Loucy (cell line): ENCODE results near the gene CNPY3.
"Not testable (repeated sequence)": the region's sequence is repeated elsewhere in the genome, so short reads cannot be mapped to it uniquely, and the experiment has no call there.

Source experiments
- H2AFZ ChIP-seq: fragments of 200-600 bp; sonication (generic); 2 replicates; pipeline ENCODE4 v1.6.0; 2016; ENCODE audit warnings: antibody characterized with exemption, mild to moderate bottlenecking, low read length, moderate library complexity
- H3F3A ChIP-seq: fragments of 200-600 bp; 2 replicates; pipeline ENCODE4 v1.6.0; 2016; ENCODE audit warnings: antibody characterized with exemption, low read depth, mild to moderate bottlenecking
- H3K27me3 ChIP-seq: fragments of 200-600 bp; sonication (generic); 2 replicates; pipeline ENCODE4 v1.6.1; 2014; ENCODE audit warnings: low read length, mild to moderate bottlenecking; ENCODE audit not compliant: insufficient read depth, poor library complexity, severe bottlenecking
- H3K36me3 ChIP-seq: fragments of 200-600 bp; sonication (generic); 2 replicates; pipeline ENCODE4 v1.6.1; 2016; ENCODE audit warnings: low read length; ENCODE audit not compliant: insufficient read depth
- H3K4me1 ChIP-seq: fragments of 200-600 bp; sonication (generic); 2 replicates; pipeline ENCODE4 v1.5.1; 2014; ENCODE audit warnings: low read length, mild to moderate bottlenecking; ENCODE audit not compliant: insufficient read depth, poor library complexity, severe bottlenecking
- H3K4me2 ChIP-seq: fragments of 200-600 bp; sonication (generic); 2 replicates; pipeline ENCODE4 v1.6.0; 2014; ENCODE audit warnings: antibody characterized with exemption, low read length, low read depth, mild to moderate bottlenecking; ENCODE audit not compliant: poor library complexity, severe bottlenecking
- H3K4me3 ChIP-seq: fragments of 200-600 bp; sonication (generic); 2 replicates; pipeline ENCODE4 v1.5.1; 2014; ENCODE audit warnings: low read length, mild to moderate bottlenecking, mixed read lengths; ENCODE audit not compliant: poor library complexity, severe bottlenecking
- H3K79me2 ChIP-seq: fragments of 200-600 bp; sonication (generic); 2 replicates; pipeline ENCODE4 v1.6.1; 2014; ENCODE audit warnings: low read length; ENCODE audit not compliant: insufficient read depth
- H3K9ac ChIP-seq: fragments of 200-600 bp; sonication (generic); 2 replicates; pipeline ENCODE4 v1.6.0; 2014; ENCODE audit warnings: mild to moderate bottlenecking, low read depth, low read length, moderate library complexity; ENCODE audit not compliant: poor library complexity, severe bottlenecking
- H3K9me2 ChIP-seq: fragments of 200-600 bp; sonication (generic); replicated peaks from 2 replicates; pipeline ENCODE4 v1.6.1; 2016; ENCODE audit warnings: low read depth, low read length, mixed read lengths
- H3K9me3 ChIP-seq: fragments of 200-600 bp; sonication (generic); 2 replicates; pipeline ENCODE4 v1.6.1; 2014; ENCODE audit warnings: mild to moderate bottlenecking, antibody characterized with exemption, low read length, low read depth; ENCODE audit not compliant: insufficient read depth
- H4K20me1 ChIP-seq: fragments of 200-600 bp; sonication (generic); 2 replicates; pipeline ENCODE4 v1.6.0; 2014; ENCODE audit warnings: antibody characterized with exemption, low read length, mild to moderate bottlenecking; ENCODE audit not compliant: insufficient read depth, poor library complexity, severe bottlenecking
- EZH2phosphoT487 ChIP-seq: fragments of 200-600 bp; IDR thresholded peaks from 2 replicates; pipeline ENCODE4 v1.6.1; 2018; ENCODE audit warnings: antibody characterized with exemption, mild to moderate bottlenecking, moderate library complexity, borderline replicate concordance
- TF ChIP-seq, protein P1 (sequence below): fragments of 200-600 bp; sonication (generic); conservative IDR thresholded peaks from 2 replicates; pipeline ENCODE4 v1.5.1; 2014; ENCODE audit warnings: mild to moderate bottlenecking, antibody characterized with exemption, low read length

CNPY3 gene

DNA sequence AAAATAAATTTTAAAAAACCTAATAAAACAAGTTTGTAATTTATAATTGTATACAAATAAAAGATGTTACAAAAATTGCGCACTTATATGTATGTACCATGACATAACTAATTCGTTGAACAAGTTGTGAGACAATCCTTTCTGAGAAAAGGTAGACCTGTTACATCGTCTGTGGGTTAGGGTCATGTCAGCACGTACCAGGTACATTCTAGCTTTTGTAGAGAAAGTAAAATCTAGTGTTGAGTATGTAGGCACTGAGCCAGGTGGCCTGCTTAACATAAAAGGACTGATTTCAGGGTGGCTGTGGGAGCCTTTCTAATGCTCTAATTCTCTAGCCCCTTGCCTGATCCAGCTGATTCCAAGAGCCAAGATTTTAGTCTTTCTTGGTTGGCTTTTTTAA is 39.5 kb upstream of the CNPY3 start:
- H3K9ac ChIP-seq = peak overlapping the region; percentile 84
- no peak for TF ChIP-seq EZH2phosphoT487
- TF ChIP-seq, protein P1, sequence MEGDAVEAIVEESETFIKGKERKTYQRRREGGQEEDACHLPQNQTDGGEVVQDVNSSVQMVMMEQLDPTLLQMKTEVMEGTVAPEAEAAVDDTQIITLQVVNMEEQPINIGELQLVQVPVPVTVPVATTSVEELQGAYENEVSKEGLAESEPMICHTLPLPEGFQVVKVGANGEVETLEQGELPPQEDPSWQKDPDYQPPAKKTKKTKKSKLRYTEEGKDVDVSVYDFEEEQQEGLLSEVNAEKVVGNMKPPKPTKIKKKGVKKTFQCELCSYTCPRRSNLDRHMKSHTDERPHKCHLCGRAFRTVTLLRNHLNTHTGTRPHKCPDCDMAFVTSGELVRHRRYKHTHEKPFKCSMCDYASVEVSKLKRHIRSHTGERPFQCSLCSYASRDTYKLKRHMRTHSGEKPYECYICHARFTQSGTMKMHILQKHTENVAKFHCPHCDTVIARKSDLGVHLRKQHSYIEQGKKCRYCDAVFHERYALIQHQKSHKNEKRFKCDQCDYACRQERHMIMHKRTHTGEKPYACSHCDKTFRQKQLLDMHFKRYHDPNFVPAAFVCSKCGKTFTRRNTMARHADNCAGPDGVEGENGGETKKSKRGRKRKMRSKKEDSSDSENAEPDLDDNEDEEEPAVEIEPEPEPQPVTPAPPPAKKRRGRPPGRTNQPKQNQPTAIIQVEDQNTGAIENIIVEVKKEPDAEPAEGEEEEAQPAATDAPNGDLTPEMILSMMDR = no peak
- peak overlapping the region; percentile 84 for H3K4me3 ChIP-seq
- no peak overlapping the region for H2AFZ ChIP-seq
- H3F3A ChIP-seq = no peaks in the 10 kb centered on the region
- H3K4me1 ChIP-seq = peaks cover 6% of the 10 kb centered on the region
- H3K9me2 ChIP-seq = no peaks in the 10 kb centered on the region
- no peaks in the 10 kb centered on the region for H3K9me3 ChIP-seq
- no peaks in the 10 kb centered on the region for H3K27me3 ChIP-seq
- peak overlapping the region; percentile 75 for H3K4me2 ChIP-seq
- peaks cover 16% of the 10 kb centered on the region; the same call in 1 of the 2 replicates for H3K36me3 ChIP-seq
- peaks cover 16% of the 10 kb centered on the region for H4K20me1 ChIP-seq
- H3K79me2 ChIP-seq = peaks cover 13% of the 10 kb centered on the region; the same call in 1 of the 2 replicates

DNA sequence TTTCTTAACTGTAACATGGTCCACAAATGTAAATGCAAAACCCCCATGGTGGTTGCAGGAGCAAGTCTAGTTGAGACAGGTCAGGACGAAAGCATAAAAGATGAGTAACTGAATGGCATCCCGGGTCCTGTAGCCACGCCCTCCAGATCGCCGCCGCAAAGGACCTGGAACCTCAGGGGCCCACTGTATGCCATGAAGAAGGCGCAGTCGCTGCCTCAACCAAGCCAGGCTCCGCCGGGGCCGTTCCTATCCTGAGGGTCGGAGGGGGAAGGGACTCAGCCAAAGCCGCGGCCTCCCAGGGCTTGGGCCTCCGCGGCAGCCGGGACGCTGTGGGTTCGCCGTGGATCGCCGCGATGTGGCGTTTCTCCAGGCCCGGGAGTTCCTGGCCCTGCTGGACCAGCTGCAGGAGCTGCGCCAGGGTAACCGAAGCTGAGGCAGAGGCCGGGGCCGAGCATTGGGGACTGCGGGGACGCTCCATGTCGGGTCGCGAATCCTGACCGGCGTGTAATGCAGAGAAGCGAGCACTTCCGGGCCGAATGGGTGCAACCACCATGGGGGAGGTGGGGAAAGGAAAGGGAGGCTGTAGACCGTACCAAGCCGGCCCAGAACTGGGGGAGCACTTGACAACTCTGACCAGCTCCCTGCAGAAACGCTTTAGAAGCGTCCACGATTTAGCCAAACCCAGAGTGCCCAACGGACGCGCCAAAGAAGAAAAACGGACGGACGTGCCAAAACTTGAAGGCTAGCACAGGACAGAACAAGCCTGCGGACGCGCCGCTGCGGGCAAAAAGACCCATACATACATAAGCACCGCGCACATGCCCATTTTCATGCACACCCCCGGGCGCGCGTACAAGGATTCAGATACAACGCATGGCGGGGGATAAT is 38.7 kb upstream of the CNPY3 start:
- H3K4me2 ChIP-seq = peak overlapping the region; percentile 75
- peaks cover 6% of the 10 kb centered on the region for H3K4me1 ChIP-seq
- peaks cover 14% of the 10 kb centered on the region for H4K20me1 ChIP-seq
- H3K9me2 ChIP-seq = no peaks in the 10 kb centered on the region
- TF ChIP-seq, protein P1 = no peak
- no peak for TF ChIP-seq EZH2phosphoT487
- peaks cover 9% of the 10 kb centered on the region; the same call in 1 of the 2 replicates for H3K36me3 ChIP-seq
- peak overlapping the region; percentile 84 for H3K4me3 ChIP-seq
- H3K9me3 ChIP-seq = no peaks in the 10 kb centered on the region
- no peaks in the 10 kb centered on the region for H3F3A ChIP-seq
- peak overlapping the region; percentile 84 for H3K9ac ChIP-seq
- peak overlapping the region; percentile 82 for H2AFZ ChIP-seq
- H3K79me2 ChIP-seq = peaks cover 8% of the 10 kb centered on the region; the same call in 1 of the 2 replicates
- H3K27me3 ChIP-seq = no peaks in the 10 kb centered on the region

DNA sequence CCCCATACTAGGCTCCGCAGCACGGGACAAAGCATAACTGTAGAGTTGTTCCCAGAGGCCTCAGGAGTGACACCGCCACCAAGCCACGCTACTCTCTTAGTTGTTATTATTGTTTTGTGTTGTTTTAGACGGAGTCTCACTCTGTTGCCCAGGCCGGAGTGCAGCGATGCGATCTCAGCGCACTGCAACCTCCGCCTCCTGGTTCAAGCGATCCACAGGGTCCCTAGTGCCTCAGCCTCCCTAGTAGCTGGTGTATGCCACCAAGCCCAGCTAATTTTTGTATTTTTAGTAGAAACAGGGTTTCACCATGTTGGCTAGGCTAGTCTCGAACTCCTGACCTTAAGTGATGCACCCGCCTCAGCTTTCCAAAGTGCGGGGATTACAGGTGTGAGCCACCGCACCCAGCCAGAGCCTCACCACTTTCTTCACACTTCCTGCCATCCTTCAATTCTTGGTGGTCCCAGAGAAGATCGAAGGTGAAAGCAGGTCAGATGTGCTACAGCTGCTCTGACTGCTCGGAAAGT is 38.0 kb upstream of the CNPY3 start:
- H3K79me2 ChIP-seq = 0 out of 2 replicates have a peak, but pooled peaks cover 4% of the 10 kb centered on the region
- H3K36me3 ChIP-seq = peaks cover 3% of the 10 kb centered on the region; the same call in 1 of the 2 replicates
- H3K4me1 ChIP-seq = peaks cover 6% of the 10 kb centered on the region
- H3K9ac ChIP-seq = peak overlapping the region; percentile 84
- peaks cover 10% of the 10 kb centered on the region for H4K20me1 ChIP-seq
- H3K9me2 ChIP-seq = no peaks in the 10 kb centered on the region
- H3K9me3 ChIP-seq = no peaks in the 10 kb centered on the region
- TF ChIP-seq, protein P1 = no peak
- TF ChIP-seq EZH2phosphoT487 = no peak
- no peaks in the 10 kb centered on the region for H3K27me3 ChIP-seq
- H3K4me3 ChIP-seq = peak overlapping the region; percentile 84
- peak overlapping the region; percentile 82 for H2AFZ ChIP-seq
- H3K4me2 ChIP-seq = peak overlapping the region; percentile 75
- no peaks in the 10 kb centered on the region for H3F3A ChIP-seq

DNA sequence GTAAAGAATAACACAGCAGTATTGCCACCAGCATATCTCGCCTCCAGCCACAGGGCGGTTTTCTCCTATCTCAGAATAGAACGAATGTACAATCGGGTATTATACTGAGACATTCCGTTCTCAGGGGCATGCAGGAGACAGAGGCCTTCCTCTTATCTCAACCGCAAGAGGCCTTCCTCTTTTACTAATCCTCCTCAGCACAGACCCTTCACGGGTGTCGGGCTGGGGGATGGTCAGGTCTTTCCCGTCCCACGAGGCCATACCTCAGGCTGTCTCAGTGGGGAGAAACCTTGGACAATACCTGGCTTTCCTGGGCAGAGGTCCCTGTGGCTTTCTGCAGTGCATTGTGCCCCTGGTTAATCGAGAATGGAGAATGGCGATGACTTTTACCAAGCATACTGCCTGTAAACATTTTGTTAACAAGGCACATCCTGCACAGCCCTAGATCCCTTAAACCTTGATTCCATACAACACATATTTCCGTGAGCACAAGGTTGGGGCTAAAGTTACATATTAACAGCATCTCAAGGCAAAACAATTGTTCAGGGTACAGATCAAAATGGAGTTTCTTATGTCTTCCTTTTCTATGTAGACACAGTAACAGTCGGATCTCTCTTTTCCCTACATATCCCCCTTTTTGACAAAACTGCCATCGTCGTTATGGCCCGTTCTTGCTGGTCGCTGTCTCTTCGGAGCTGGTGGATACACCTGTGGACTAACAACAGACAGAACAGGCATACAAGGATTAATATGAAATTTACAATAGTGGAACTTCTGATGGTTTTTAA is 35.0 kb upstream of the CNPY3 start:
- H3K79me2 ChIP-seq, H3K9ac ChIP-seq, H3K4me3 ChIP-seq, H3K4me1 ChIP-seq, H2AFZ ChIP-seq, H3K4me2 ChIP-seq, H3K9me3 ChIP-seq, H3K36me3 ChIP-seq, H3K9me2 ChIP-seq, H4K20me1 ChIP-seq, H3F3A ChIP-seq, H3K27me3 ChIP-seq: not testable (repeated sequence)
